Endothelial cell of hepatic sinusoid (primary cell): ENCODE data around the gene RC3H2.

Source experiments
- in situ Hi-C: cut with HindIII; loops from 2 replicates; pipeline ENCODE4 v1.10.0; 2017; ENCODE audit warnings: low sequenced_read_pairs

The RC3H2 gene

DNA sequence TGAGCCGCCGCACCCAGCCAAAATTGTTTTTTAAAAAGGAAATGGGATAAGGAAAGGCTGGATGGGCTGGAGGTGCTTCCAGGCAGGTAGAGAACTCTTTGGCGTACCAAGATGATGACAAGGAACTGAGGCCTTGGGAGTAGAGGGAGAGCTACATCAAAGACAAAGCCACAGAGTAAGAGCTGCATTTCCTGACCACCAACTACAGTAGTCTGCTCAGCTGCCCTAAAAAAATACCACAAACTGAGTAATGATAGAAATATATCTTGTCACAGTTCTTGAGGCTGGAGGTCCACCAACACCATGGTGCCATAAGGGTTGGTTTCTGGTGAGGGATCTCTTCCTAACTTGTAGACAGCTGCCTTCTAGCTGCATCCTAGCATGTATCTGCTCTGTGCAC, 97.0 kb downstream of the RC3H2 start:
- in situ Hi-C loops: no loop called here

DNA sequence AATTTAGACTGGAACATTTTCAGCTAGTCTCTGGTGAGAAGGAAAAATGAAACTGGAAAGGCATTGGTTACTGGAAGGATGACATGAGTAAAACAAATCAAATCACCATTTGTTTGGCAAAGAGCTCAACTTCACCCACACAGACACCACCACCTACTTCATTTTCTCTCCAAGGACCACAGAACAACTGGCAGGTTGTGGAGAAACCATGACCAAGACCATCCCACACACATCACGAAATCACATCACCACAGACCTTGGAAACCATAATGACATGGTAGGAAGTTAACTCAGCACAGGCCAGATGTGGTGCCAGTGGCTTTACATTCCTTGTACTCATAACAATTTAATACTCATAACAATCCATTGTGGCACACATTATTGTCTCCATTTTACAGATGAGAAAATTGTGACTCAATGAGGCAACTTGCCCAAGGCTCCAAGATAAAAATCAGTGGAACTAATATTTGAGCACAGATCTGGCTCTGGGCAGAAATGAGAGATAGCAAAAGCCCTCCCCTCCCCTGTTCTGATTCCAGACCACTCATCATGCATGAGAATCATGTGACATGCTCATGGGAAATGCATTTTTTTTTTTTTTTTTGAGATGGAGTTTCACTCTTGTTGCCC, 97.8 kb downstream of the RC3H2 start:
- in situ Hi-C loops: no loop called here

DNA sequence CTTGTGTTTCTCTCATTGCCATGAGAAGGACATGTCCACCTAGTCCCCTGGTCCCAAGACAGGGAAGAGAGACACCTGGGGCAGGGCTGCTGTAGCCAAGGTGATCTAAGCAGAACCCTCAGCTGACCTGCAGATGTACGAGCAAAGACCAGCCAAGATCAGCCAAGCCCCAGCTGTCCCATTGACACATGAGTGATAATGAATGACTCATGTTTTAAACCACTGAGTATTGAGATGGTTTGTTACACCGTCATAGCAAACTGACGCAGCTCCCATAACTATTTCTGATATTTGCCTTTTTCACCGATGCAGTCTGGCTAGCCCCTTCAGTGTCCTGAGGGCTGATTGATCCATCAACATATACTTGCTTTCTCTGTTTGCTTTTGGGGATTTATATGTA, 98.5 kb downstream of the RC3H2 start:
- in situ Hi-C loops: no loop called here

DNA sequence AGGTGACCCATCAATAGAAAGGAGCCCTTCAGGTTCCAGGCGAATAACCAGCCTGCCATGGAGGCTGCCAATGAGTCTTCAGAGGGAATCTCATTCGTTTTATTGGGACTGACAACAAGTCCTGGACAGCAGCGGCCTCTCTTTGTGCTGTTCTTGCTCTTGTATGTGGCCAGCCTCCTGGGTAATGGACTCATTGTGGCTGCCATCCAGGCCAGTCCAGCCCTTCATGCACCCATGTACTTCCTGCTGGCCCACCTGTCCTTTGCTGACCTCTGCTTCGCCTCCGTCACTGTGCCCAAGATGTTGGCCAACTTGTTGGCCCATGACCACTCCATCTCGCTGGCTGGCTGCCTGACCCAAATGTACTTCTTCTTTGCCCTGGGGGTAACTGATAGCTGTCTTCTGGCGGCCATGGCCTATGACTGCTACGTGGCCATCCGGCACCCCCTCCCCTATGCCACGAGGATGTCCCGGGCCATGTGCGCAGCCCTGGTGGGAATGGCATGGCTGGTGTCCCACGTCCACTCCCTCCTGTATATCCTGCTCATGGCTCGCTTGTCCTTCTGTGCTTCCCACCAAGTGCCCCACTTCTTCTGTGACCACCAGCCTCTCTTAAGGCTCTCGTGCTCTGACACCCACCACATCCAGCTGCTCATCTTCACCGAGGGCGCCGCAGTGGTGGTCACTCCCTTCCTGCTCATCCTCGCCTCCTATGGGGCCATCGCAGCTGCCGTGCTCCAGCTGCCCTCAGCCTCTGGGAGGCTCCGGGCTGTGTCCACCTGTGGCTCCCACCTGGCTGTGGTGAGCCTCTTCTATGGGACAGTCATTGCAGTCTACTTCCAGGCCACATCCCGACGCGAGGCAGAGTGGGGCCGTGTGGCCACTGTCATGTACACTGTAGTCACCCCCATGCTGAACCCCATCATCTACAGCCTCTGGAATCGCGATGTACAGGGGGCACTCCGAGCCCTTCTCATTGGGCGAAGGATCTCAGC, 104.8 kb downstream of the RC3H2 start, which contains the start of gene OR1K1:
Gene OR1K1 (plus strand): TSS at position 58 of the 995 bp plus-strand sequence. CDS start 0 bp downstream, at position 58.
- in situ Hi-C loops: no loop called here

DNA sequence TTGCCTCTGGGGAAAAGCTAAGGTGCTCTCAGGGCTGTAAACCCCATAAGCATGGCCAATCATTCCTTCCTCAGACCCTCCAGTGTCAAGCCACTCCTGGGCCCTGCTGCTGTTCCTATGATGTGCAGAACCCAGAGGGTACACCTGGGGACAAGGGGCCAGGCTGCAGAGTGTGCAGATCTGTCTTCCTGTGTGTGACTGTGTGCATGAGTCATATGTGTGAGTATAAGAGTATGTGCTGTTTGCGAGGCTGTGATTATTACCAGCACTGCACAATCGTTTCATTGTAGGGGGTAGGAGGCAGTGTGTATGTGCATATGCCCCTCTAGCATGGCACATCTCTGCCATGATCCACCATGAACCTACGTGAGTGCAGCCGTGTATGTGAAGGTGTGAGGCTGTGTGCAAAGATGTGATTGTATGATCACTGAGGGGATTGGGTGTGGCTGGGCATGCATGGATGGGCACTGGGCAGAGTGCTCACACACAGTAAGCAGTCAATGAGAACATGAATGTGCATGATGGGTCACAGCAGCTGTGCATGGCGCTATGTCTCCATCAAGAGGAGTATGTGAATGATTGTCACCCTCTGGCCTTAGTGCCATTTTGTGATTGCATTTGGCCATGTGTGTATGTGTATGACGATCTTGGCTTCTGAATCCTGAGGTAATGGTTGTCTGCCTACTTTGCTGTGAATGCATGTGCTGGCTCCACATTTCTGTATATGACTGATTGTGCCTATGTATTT, 107.7 kb downstream of the RC3H2 start:
- in situ Hi-C loops: no loop called here
